Neural progenitor cell (in vitro differentiated cells): ENCODE results near the gene SHC3. TPM values are rescaled to one million over a fixed set of nuclear protein-coding genes. Genes with fewer than 3 reads are reported as not detected.

Source experiments
- DNase-seq: peaks from one replicate; pipeline ENCODE4 v3.0.0-alpha.2; 2016; ENCODE audit warnings: low spot score
- H2AFZ ChIP-seq: fragments of 200-600 bp; sonication (generic); replicated peaks from 2 replicates; pipeline ENCODE4 v1.6.1; 2016; ENCODE audit warnings: antibody characterized with exemption
- H3F3A ChIP-seq: fragments of 200-600 bp; sonication (generic); 2 replicates; pipeline ENCODE4 v1.6.1; 2016; ENCODE audit warnings: antibody characterized with exemption, low read depth
- H3K27ac ChIP-seq: fragments of 200-600 bp; sonication (generic); 2 replicates; pipeline ENCODE4 v1.5.1; 2016; ENCODE audit warnings: mild to moderate bottlenecking
- H3K27me3 ChIP-seq: fragments of 200-600 bp; sonication (generic); 2 replicates; pipeline ENCODE4 v1.6.1; 2016; ENCODE audit warnings: mild to moderate bottlenecking, moderate library complexity
- H3K36me3 ChIP-seq: fragments of 200-600 bp; sonication (generic); 2 replicates; pipeline ENCODE4 v1.5.1; 2016
- H3K4me1 ChIP-seq: fragments of 200-600 bp; sonication (generic); 2 replicates; pipeline ENCODE4 v1.6.1; 2016; ENCODE audit warnings: mixed run types
- H3K4me2 ChIP-seq: fragments of 200-600 bp; sonication (generic); 2 replicates; pipeline ENCODE4 v1.6.1; 2016
- H3K4me3 ChIP-seq: fragments of 200-600 bp; sonication (generic); 2 replicates; pipeline ENCODE4 v1.5.1; 2016
- H3K79me2 ChIP-seq: fragments of 200-600 bp; sonication (generic); 2 replicates; pipeline ENCODE4 v1.6.1; 2016; ENCODE audit warnings: low read depth
- H3K9ac ChIP-seq: fragments of 200-600 bp; sonication (generic); 2 replicates; pipeline ENCODE4 v1.6.1; 2016
- H3K9me3 ChIP-seq: fragments of 200-600 bp; sonication (generic); 2 replicates; pipeline ENCODE4 v1.5.1; 2016; ENCODE audit warnings: low read depth
- H4K20me1 ChIP-seq: fragments of 200-600 bp; sonication (generic); 2 replicates; pipeline ENCODE4 v1.6.1; 2016; ENCODE audit warnings: low read depth
- H3K27ac Mint-ChIP-seq: 3 replicates; pipeline ENCODE4 v1.8.0; 2021; ENCODE audit warnings: mixed read lengths
- H3K27me3 Mint-ChIP-seq: 2 replicates; pipeline ENCODE4 v1.8.0; 2022; ENCODE audit warnings: low read depth, mild to moderate bottlenecking, inconsistent platforms, moderate library complexity, mixed read lengths; ENCODE audit not compliant: insufficient read depth
- H3K36me3 Mint-ChIP-seq: 3 replicates; pipeline ENCODE4 v1.8.0; 2021; ENCODE audit warnings: mixed read lengths
- H3K4me1 Mint-ChIP-seq: 3 replicates; pipeline ENCODE4 v1.8.0; 2021; ENCODE audit warnings: mixed read lengths
- H3K4me3 Mint-ChIP-seq: 3 replicates; pipeline ENCODE4 v1.8.0; 2021; ENCODE audit warnings: mild to moderate bottlenecking, moderate library complexity, mixed read lengths
- H3K9me3 Mint-ChIP-seq: 3 replicates; pipeline ENCODE4 v1.8.0; 2020; ENCODE audit warnings: mixed read lengths
- EZH2 ChIP-seq: fragments of 200-600 bp; sonication (generic); IDR thresholded peaks from 2 replicates; pipeline ENCODE4 v1.6.1; 2017; ENCODE audit warnings: antibody characterized with exemption, mild to moderate bottlenecking, moderate library complexity
- EZH2phosphoT487 ChIP-seq: fragments of 200-600 bp; sonication (generic); IDR thresholded peaks from 2 replicates; pipeline ENCODE4 v1.6.1; 2017; ENCODE audit warnings: antibody characterized with exemption
- total RNA-seq: library from RNA; depleted of rRNA; stranded (reverse); fragments of >200 nt; gene quantifications from 2 replicates; pipeline ENCODE4 v1.2.3, GENCODE V29; 2015; ENCODE audit warnings: low replicate concordance
- TF ChIP-seq, protein P1 (sequence below): fragments of 200-600 bp; sonication (generic); IDR thresholded peaks from 2 replicates; pipeline ENCODE4 v1.5.1; 2017; ENCODE audit warnings: antibody characterized with exemption, mild to moderate bottlenecking

The SHC3 gene
- total RNA-seq, 1 donor from 2014 or later, result 0.64 TPM

GRCh38 chr9:89011683-89012082 is 166.9 kb downstream of the SHC3 start:
- no peaks in the 10 kb centered on the region for H3K9me3 ChIP-seq
- H3K79me2 ChIP-seq, result no peaks in the 10 kb centered on the region
- Mint-ChIP-seq H3K36me3 (peaks cover 22% of the 10 kb centered on the region), H3K27ac (peak overlapping the region; percentile 39), H3K4me3 (no peak overlapping the region), H3K9me3 (no peaks in the 10 kb centered on the region), H3K27me3 (peaks cover 4% of the 10 kb centered on the region), H3K4me1 (peaks cover 12% of the 10 kb centered on the region)
- no peaks in the 10 kb centered on the region for H4K20me1 ChIP-seq
- H3K27ac ChIP-seq, result no peak overlapping the region
- no peaks in the 10 kb centered on the region for H3F3A ChIP-seq
- H3K4me2 ChIP-seq, result no peak overlapping the region
- no peak overlapping the region for H3K9ac ChIP-seq
- H2AFZ ChIP-seq, result no peak overlapping the region
- DNase-seq, result no peak
- TF ChIP-seq EZH2phosphoT487, result no peak
- no peak for TF ChIP-seq EZH2
- TF ChIP-seq, protein P1, sequence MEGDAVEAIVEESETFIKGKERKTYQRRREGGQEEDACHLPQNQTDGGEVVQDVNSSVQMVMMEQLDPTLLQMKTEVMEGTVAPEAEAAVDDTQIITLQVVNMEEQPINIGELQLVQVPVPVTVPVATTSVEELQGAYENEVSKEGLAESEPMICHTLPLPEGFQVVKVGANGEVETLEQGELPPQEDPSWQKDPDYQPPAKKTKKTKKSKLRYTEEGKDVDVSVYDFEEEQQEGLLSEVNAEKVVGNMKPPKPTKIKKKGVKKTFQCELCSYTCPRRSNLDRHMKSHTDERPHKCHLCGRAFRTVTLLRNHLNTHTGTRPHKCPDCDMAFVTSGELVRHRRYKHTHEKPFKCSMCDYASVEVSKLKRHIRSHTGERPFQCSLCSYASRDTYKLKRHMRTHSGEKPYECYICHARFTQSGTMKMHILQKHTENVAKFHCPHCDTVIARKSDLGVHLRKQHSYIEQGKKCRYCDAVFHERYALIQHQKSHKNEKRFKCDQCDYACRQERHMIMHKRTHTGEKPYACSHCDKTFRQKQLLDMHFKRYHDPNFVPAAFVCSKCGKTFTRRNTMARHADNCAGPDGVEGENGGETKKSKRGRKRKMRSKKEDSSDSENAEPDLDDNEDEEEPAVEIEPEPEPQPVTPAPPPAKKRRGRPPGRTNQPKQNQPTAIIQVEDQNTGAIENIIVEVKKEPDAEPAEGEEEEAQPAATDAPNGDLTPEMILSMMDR, result no peak
- H3K4me3 ChIP-seq, result no peak overlapping the region
- H3K36me3 ChIP-seq, result no peaks in the 10 kb centered on the region
- H3K27me3 ChIP-seq, result no peaks in the 10 kb centered on the region
- H3K4me1 ChIP-seq, result no peaks in the 10 kb centered on the region

DNA sequence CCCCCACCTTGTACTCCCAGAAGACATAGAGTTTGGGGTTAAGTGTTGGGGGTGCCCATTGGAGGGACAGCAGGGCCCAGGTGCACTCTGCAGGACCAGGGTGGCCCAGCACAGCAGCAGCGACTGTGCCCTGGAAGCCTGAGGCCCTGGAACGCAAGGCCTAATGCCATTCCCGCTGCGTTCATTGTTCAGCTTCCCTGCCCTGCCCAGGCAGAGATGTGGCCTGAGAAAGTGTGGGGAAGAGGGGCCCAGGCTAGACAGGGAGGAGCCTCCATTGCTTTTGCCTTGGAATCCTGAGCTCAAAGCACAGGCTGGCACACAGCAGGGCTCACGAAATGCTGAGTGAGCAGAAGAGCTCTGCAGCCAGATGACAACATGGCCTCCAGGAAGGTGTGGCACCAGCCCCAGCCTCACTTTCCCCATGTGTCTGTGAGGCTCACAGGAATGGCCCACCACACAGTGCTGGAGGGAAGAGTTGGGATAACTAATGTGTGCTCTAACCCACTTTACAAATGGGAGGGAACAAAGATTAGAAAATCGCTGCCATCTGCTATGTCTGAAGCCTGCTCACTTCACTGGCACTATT is 168.0 kb downstream of the SHC3 start:
- DNase-seq, result peak; percentile 35
- H4K20me1 ChIP-seq, result peaks cover 7% of the 10 kb centered on the region
- no peak overlapping the region for H2AFZ ChIP-seq
- no peaks in the 10 kb centered on the region for H3K36me3 ChIP-seq
- Mint-ChIP-seq H3K27me3 (peaks cover 4% of the 10 kb centered on the region), H3K9me3 (no peaks in the 10 kb centered on the region), H3K4me1 (peaks cover 12% of the 10 kb centered on the region), H3K36me3 (peaks cover 15% of the 10 kb centered on the region), H3K27ac (no peak overlapping the region), H3K4me3 (no peak overlapping the region)
- no peak overlapping the region for H3K4me3 ChIP-seq
- peaks cover under 1% of the 10 kb centered on the region for H3K4me1 ChIP-seq
- no peak overlapping the region for H3K4me2 ChIP-seq
- H3K9me3 ChIP-seq, result no peaks in the 10 kb centered on the region
- TF ChIP-seq EZH2phosphoT487 (no peak), EZH2 (no peak)
- TF ChIP-seq, protein P1, result no peak
- no peak overlapping the region for H3K27ac ChIP-seq
- H3K79me2 ChIP-seq, result no peaks in the 10 kb centered on the region
- no peaks in the 10 kb centered on the region for H3F3A ChIP-seq
- H3K27me3 ChIP-seq, result no peaks in the 10 kb centered on the region
- no peak overlapping the region for H3K9ac ChIP-seq

GRCh38 chr9:89010056-89010455 is 168.6 kb downstream of the SHC3 start:
- Mint-ChIP-seq H3K27ac (no peak overlapping the region), H3K27me3 (peaks cover 4% of the 10 kb centered on the region), H3K4me3 (no peak overlapping the region), H3K4me1 (peaks cover 12% of the 10 kb centered on the region), H3K36me3 (peaks cover 13% of the 10 kb centered on the region), H3K9me3 (no peaks in the 10 kb centered on the region)
- Histone ChIP-seq H3K4me3 (no peak overlapping the region), H3K4me2 (no peak overlapping the region), H3K27me3 (no peaks in the 10 kb centered on the region), H3K9me3 (no peaks in the 10 kb centered on the region), H3K79me2 (no peaks in the 10 kb centered on the region), H3K9ac (no peak overlapping the region), H4K20me1 (peaks cover 13% of the 10 kb centered on the region), H3K36me3 (no peaks in the 10 kb centered on the region), H2AFZ (no peak overlapping the region), H3K4me1 (peaks cover 3% of the 10 kb centered on the region), H3K27ac (no peak overlapping the region), H3F3A (no peaks in the 10 kb centered on the region)
- TF ChIP-seq, protein P1, result no peak
- no peak for DNase-seq
